ENCODE data around the gene IL17C.

The IL17C gene

DNA sequence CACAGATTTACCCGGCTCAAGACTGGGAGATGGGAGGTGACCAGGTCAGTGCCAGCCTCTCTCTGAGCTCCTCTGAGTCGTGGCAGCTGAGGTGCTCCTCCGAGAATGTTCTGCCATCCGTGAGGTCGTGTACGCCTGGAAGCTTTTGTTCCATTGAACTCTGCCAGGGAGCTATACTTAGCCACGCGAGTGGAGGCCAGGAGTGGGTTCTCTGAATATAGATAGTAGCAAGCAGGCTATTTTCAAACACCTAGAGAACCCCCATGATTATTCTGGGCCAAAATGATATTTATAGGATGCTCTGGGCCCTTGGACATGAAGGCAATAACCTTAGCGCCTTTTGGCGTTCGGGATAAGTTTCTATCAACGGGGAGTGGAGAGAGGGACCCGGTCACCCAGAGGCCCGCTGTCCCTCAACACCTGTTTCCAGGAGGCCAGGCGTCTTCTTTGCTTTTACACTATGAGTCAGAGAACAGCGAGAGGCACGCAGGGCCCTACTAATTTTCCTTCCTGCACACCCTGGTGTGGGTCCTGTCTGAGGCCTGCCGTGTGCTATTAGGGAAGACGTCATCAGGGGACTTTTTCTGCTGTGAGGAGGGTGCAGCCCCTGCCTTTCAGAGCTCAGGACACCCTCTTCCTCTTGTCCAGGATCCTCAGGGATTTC is 35.5 kb downstream of the IL17C start:
- Histone ChIP-seq H3K27me3 (ENCODE audit: control insufficient read depth, low read length) (no peaks in the 10 kb centered on the region), H3K4me1 (ENCODE audit: control insufficient read depth, low read length) (no peaks in the 10 kb centered on the region), H3K36me3 (ENCODE audit: control insufficient read depth, low read length) (peaks cover 12% of the 10 kb centered on the region; the same call in 1 of the 2 replicates), H3K9me3 (ENCODE audit: control insufficient read depth, insufficient read depth, low read length) (no peaks in the 10 kb centered on the region), H3K27ac (ENCODE audit: low read depth, low read length) (no peak overlapping the region), H3K9me2 (replicated peaks; ENCODE audit: control insufficient read depth, low read length) (no peaks in the 10 kb centered on the region), H3F3A (ENCODE audit: control insufficient read depth, insufficient read depth) (no peaks in the 10 kb centered on the region), H3K4me2 (ENCODE audit: low read length) (no peak overlapping the region), H3K79me2 (ENCODE audit: control insufficient read depth, low read length) (no peaks in the 10 kb centered on the region), H4K20me1 (ENCODE audit: control insufficient read depth, insufficient read depth, low read depth, low read length) (no peaks in the 10 kb centered on the region), H3K4me3 (ENCODE audit: low read length) (no peak overlapping the region)
- TF ChIP-seq, protein P1, sequence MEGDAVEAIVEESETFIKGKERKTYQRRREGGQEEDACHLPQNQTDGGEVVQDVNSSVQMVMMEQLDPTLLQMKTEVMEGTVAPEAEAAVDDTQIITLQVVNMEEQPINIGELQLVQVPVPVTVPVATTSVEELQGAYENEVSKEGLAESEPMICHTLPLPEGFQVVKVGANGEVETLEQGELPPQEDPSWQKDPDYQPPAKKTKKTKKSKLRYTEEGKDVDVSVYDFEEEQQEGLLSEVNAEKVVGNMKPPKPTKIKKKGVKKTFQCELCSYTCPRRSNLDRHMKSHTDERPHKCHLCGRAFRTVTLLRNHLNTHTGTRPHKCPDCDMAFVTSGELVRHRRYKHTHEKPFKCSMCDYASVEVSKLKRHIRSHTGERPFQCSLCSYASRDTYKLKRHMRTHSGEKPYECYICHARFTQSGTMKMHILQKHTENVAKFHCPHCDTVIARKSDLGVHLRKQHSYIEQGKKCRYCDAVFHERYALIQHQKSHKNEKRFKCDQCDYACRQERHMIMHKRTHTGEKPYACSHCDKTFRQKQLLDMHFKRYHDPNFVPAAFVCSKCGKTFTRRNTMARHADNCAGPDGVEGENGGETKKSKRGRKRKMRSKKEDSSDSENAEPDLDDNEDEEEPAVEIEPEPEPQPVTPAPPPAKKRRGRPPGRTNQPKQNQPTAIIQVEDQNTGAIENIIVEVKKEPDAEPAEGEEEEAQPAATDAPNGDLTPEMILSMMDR (IDR thresholded peaks at IDR 0.05; ENCODE audit: low read depth, low read length, poor library complexity, severe bottlenecking): no peak
- no peak for TF ChIP-seq EZH2phosphoT487 (IDR thresholded peaks at IDR 0.05; ENCODE audit: borderline replicate concordance, low read length)

GRCh38 chr16:88676502-88677242 is 38.3 kb downstream of the IL17C start:
- H3K27me3 ChIP-seq (ENCODE audit: control insufficient read depth, low read length): no peaks in the 10 kb centered on the region
- TF ChIP-seq, protein P1 (IDR thresholded peaks at IDR 0.05; ENCODE audit: low read depth, low read length, poor library complexity, severe bottlenecking): no peak
- no peak for TF ChIP-seq EZH2phosphoT487 (IDR thresholded peaks at IDR 0.05; ENCODE audit: borderline replicate concordance, low read length)
- no peaks in the 10 kb centered on the region for H3K9me3 ChIP-seq (ENCODE audit: control insufficient read depth, insufficient read depth, low read length)
- no peak overlapping the region for H3K4me3 ChIP-seq (ENCODE audit: low read length)
- H3K4me2 ChIP-seq (ENCODE audit: low read length): no peak overlapping the region
- H3F3A ChIP-seq (ENCODE audit: control insufficient read depth, insufficient read depth): peaks cover 9% of the 10 kb centered on the region
- no peaks in the 10 kb centered on the region for H3K79me2 ChIP-seq (ENCODE audit: control insufficient read depth, low read length)
- H3K4me1 ChIP-seq (ENCODE audit: control insufficient read depth, low read length): peaks cover 15% of the 10 kb centered on the region
- no peaks in the 10 kb centered on the region for H4K20me1 ChIP-seq (ENCODE audit: control insufficient read depth, insufficient read depth, low read depth, low read length)
- peaks cover 14% of the 10 kb centered on the region for H3K36me3 ChIP-seq (ENCODE audit: control insufficient read depth, low read length)
- no peaks in the 10 kb centered on the region for H3K9me2 ChIP-seq (replicated peaks; ENCODE audit: control insufficient read depth, low read length)
- H3K27ac ChIP-seq (ENCODE audit: low read depth, low read length): no peak overlapping the region

DNA sequence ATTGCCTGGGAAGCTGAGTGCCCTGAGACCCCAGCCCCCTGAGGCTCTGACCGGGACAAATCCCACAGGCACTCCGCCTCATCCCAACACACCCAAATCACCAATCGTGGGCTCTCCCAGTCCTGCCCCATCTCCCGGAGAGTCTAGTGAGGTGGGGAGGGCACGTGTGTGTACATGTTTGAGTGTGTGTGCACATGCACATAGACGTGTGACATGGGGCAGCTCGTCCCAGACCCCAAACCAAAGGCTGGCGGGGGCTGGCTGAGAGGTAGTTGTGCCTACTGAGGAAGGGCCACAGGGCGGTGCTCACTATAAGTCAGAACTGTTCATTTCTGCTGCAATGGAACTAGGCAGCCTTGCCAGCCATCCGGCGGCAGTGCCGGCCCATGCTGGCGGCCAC is 39.3 kb downstream of the IL17C start:
- Histone ChIP-seq H3K4me1 (ENCODE audit: control insufficient read depth, low read length) (peaks cover 24% of the 10 kb centered on the region), H3K9me2 (replicated peaks; ENCODE audit: control insufficient read depth, low read length) (no peaks in the 10 kb centered on the region), H3K4me2 (ENCODE audit: low read length) (no peak overlapping the region), H3F3A (ENCODE audit: control insufficient read depth, insufficient read depth) (peaks cover 14% of the 10 kb centered on the region), H3K9me3 (ENCODE audit: control insufficient read depth, insufficient read depth, low read length) (no peaks in the 10 kb centered on the region), H3K79me2 (ENCODE audit: control insufficient read depth, low read length) (no peaks in the 10 kb centered on the region), H3K4me3 (ENCODE audit: low read length) (no peak overlapping the region), H3K27ac (ENCODE audit: low read depth, low read length) (no peak overlapping the region), H3K36me3 (ENCODE audit: control insufficient read depth, low read length) (peaks cover 14% of the 10 kb centered on the region), H4K20me1 (ENCODE audit: control insufficient read depth, insufficient read depth, low read depth, low read length) (no peaks in the 10 kb centered on the region), H3K27me3 (ENCODE audit: control insufficient read depth, low read length) (no peaks in the 10 kb centered on the region)
- TF ChIP-seq EZH2phosphoT487 (IDR thresholded peaks at IDR 0.05; ENCODE audit: borderline replicate concordance, low read length): no peak
- TF ChIP-seq, protein P1 (IDR thresholded peaks at IDR 0.05; ENCODE audit: low read depth, low read length, poor library complexity, severe bottlenecking): no peak

Measured in DOHH2 (cell line).